AG09319 (cell line): ENCODE data around the gene RCN2.

Experiments
- DNase-seq: peaks from one replicate; pipeline ENCODE4 v3.0.0-alpha.2; 2010; ENCODE audit warnings: low read depth; ENCODE audit errors: extremely low read depth
- TF ChIP-seq, protein P1 (sequence below): IDR thresholded peaks from 2 replicates; pipeline ENCODE4 v1.5.1; 2011; ENCODE audit warnings: low read depth, mild to moderate bottlenecking, inconsistent platforms, low read length, moderate library complexity

RCN2 gene

DNA sequence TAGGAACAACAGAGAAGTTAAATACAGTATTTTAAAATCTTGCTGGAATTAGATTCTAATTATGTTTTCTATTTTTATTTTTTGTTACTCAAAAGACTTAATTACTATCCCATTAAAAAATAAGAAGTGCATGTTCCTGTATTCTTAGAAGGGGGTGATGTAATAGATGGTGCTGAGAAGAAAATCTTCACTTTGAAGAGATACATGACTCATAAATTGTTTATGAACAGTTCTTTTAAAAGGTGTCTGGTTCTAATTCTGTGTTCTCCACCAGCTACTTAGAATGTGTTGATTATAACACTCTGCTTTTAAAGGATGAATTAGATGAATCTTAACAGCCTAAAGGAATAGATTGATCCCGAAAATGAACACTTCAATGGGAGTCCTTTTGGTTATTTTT lies 8.2 kb downstream of the RCN2 start:
- TF ChIP-seq, protein P1, sequence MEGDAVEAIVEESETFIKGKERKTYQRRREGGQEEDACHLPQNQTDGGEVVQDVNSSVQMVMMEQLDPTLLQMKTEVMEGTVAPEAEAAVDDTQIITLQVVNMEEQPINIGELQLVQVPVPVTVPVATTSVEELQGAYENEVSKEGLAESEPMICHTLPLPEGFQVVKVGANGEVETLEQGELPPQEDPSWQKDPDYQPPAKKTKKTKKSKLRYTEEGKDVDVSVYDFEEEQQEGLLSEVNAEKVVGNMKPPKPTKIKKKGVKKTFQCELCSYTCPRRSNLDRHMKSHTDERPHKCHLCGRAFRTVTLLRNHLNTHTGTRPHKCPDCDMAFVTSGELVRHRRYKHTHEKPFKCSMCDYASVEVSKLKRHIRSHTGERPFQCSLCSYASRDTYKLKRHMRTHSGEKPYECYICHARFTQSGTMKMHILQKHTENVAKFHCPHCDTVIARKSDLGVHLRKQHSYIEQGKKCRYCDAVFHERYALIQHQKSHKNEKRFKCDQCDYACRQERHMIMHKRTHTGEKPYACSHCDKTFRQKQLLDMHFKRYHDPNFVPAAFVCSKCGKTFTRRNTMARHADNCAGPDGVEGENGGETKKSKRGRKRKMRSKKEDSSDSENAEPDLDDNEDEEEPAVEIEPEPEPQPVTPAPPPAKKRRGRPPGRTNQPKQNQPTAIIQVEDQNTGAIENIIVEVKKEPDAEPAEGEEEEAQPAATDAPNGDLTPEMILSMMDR, result no peak
- DNase-seq, result no peak

DNA sequence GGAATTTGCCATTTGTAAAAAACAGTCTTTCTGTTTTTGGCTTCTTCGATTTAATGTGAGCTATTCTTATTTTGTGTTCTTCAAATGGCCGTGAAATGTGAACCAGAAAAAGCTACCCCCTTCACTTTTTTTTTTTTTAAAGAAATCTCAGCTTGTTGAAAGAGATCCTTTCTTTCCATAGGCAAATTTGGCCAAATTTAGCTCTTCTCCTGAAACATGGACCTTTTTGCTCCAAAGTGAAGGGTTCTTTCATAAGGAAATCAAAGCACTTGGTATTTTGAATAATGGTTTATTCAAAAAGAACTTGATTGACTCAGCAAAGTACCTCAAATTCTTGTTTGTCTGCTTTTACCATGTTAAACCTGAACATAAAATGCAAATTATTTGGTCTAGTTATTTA lies 10.1 kb downstream of the RCN2 start:
- TF ChIP-seq, protein P1, result no peak
- no peak for DNase-seq

DNA sequence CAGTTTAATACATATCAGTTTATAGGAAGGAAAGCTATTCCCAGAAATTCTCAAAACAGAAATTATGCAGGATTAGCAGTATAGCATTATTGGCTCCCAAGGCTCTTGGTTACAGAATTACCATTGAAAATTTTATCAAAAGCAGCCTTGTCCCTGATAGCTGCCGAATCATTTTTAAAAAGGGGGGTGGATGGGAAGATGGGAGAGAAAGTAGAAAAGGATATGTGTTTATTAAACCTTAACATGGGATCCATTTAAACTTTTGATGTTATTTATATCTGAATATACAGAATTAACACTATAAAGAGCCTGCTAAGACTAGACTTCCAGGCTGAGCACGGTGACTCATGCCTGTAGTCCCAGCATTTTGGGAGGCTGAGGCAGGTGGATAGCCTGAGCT lies 10.8 kb downstream of the RCN2 start:
- no peak for DNase-seq

DNA sequence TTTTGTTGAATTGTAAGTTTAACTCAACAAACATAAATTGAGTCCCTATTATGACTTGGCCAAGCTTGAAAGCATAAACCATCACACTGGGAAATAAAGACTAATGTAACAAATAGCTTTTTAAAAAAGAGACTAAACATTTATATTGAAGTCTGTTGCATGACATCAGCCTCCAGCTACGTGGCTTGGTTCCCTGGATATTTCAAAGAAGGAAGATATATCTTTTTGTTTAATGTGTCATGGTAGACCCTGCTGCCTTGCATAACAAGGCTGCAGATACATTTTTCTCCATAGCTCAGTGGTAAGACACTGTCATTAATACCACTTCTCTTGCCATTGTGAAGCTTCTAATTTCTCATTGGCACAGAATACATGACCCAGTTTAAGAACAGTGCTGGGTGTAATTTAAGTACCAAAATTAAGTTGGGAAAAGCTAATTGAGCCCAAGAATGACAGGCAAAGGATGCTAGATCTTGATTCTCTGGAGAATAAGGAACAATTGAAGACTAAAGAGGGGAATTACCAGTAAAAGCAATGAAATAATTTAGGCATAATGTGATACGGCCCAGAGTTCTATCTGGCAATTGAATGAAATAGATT lies 14.0 kb downstream of the RCN2 start:
- DNase-seq, result no peak
- TF ChIP-seq, protein P1, result no peak

More for the DNA sequence above, 10.8 kb downstream of the RCN2 start:
- TF ChIP-seq, protein P1, result no peak

DNA sequence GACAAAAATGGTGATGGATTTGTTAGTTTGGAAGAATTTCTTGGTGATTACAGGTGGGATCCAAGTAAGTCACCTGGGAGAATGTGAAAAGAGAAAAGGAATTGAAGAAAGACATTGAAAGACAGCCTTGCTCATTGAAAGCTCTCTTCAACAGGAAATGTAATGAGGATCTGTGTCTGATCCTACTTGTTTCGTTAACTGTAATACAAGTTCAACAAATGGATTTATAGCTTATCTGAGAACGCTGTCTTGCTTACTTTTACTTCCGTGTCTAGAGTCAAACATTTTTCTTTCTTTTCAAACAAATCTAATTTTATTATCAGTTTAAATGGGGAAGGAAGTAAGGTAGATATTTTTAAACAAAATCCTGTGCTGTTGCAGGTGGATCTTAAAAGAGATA lies 15.9 kb downstream of the RCN2 start:
- no peak for DNase-seq
- TF ChIP-seq, protein P1, result no peak

DNA sequence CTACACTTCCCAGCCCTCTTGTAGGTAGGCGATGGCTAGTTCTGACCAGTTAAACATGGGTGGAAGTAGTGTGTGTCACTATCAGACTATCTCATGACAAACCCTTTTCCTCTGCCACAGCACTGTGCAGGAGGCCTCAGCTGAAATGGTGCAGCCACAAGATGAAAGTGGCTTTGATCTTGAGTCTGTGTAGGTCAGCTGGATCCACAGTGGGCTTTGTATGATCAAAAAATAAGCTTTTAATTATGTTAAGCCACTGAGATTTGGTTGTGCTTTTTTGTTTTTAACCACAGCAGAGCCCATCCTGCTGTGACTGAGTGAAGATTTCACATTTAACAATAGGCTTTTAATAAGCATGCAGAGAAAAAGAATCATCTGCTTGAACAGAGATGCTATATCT lies 19.7 kb downstream of the RCN2 start:
- DNase-seq, result no peak
- TF ChIP-seq, protein P1, result no peak

DNA sequence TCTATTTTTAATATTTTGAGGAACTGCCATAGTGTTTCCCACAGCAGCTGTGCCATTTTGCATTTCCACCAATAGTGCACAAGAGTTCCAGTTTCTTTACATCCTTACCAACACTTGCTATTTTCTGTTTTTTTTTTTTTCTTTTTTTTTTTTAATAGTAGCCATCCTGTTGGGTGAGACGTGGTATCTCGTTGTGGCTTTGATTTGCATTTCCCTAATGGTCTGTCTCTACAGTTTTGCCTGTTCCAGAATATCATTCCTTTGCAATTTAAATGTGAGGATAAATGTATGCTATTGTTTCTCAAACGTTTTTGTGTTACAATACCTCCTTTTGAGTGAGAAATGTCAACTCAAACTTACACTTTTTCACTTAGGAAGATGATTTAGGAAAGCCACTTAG lies 22.4 kb downstream of the RCN2 start:
- TF ChIP-seq, protein P1, result no peak
- DNase-seq, result no peak
